Lower leg skin (tissue), 3 donors: Measurements from ENCODE around the gene SCG5.

Experiments used
- POLR2A ChIP-seq, 2 donors: fragments of 450-650 bp; IDR thresholded peaks; one replicate each; pipeline ENCODE4 v1.6.1; 2016 to 2017; ENCODE audit warnings: antibody characterized with exemption in 2 of 2, mild to moderate bottlenecking in 1 of 2, moderate library complexity in 1 of 2
- TF ChIP-seq, protein P1 (sequence below), 3 donors: fragments of 450-650 bp; IDR thresholded peaks; one replicate each; pipeline ENCODE4 v1.5.1; 2016; ENCODE audit warnings: antibody characterized with exemption in 3 of 3, mild to moderate bottlenecking in 3 of 3, moderate library complexity in 2 of 3

DNA sequence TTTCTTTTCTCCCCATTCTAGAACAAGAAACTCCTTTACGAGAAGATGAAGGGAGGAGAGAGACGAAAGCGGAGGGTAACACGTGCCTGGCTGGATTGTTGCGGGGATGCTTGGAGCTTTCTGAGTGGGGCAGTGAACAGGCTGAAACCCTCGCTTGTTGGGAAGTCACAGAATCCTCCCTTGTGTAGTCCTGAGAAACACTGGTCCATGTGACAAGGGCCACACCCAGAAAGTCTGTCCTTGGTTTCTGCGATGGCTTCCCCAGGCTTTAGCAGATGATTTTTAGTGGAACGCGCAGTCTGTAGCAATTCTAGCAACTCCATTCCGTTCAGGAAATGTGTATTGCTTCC lies 50.2 kb downstream of the SCG5 start:
- TF ChIP-seq, protein P1, sequence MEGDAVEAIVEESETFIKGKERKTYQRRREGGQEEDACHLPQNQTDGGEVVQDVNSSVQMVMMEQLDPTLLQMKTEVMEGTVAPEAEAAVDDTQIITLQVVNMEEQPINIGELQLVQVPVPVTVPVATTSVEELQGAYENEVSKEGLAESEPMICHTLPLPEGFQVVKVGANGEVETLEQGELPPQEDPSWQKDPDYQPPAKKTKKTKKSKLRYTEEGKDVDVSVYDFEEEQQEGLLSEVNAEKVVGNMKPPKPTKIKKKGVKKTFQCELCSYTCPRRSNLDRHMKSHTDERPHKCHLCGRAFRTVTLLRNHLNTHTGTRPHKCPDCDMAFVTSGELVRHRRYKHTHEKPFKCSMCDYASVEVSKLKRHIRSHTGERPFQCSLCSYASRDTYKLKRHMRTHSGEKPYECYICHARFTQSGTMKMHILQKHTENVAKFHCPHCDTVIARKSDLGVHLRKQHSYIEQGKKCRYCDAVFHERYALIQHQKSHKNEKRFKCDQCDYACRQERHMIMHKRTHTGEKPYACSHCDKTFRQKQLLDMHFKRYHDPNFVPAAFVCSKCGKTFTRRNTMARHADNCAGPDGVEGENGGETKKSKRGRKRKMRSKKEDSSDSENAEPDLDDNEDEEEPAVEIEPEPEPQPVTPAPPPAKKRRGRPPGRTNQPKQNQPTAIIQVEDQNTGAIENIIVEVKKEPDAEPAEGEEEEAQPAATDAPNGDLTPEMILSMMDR (IDR thresholded peaks at IDR 0.05): no peak
- TF ChIP-seq POLR2A (IDR thresholded peaks at IDR 0.05): no peak
